Bronchial epithelial cell (primary cell): Measurements from ENCODE around the gene GTF3C1. TPM values are rescaled to one million over a fixed set of nuclear protein-coding genes. Genes with fewer than 3 reads are reported as not detected.

Source experiments
- DNase-seq: peaks from one replicate; pipeline ENCODE4 v3.0.0-alpha.2; 2010; ENCODE audit warnings: low read depth
- FAIRE-seq: peaks from 2 replicates; lab custom pipeline; 2011; peaks lifted over from hg19 to GRCh38; lab: Jason Lieb, UNC
- H3K27me3 ChIP-seq: 2 replicates; pipeline ENCODE4 v1.5.1; 2011; ENCODE audit warnings: low read length; ENCODE audit not compliant: control insufficient read depth, insufficient read depth
- H3K36me3 ChIP-seq: 2 replicates; pipeline ENCODE4 v1.5.1; 2011; ENCODE audit warnings: low read length; ENCODE audit not compliant: control insufficient read depth, insufficient read depth
- H3K4me3 ChIP-seq: 2 replicates; pipeline ENCODE4 v1.5.1; 2011; ENCODE audit warnings: mild to moderate bottlenecking, low read depth, low read length, control low read depth
- total RNA-seq: library from RNA; depleted of rRNA; stranded (reverse); fragments of >200 nt; gene quantifications from 2 replicates; pipeline ENCODE4 v1.2.1, GENCODE V29; 2014
- TF ChIP-seq, protein P1 (sequence below): IDR thresholded peaks from 2 replicates; pipeline ENCODE4 v1.5.1; 2011; ENCODE audit warnings: mild to moderate bottlenecking, moderate library complexity, low read length, control low read depth, inconsistent platforms; ENCODE audit not compliant: insufficient read depth, severe bottlenecking

GTF3C1 gene
- total RNA-seq, 1 donor from 2014 or later = 40.8 TPM

- Histone ChIP-seq H3K36me3 (peaks cover 40% of the 10 kb centered on the region), H3K27me3 (no peaks in the 10 kb centered on the region), H3K4me3 (no peak overlapping the region)
- no peak for FAIRE-seq
- TF ChIP-seq, protein P1, sequence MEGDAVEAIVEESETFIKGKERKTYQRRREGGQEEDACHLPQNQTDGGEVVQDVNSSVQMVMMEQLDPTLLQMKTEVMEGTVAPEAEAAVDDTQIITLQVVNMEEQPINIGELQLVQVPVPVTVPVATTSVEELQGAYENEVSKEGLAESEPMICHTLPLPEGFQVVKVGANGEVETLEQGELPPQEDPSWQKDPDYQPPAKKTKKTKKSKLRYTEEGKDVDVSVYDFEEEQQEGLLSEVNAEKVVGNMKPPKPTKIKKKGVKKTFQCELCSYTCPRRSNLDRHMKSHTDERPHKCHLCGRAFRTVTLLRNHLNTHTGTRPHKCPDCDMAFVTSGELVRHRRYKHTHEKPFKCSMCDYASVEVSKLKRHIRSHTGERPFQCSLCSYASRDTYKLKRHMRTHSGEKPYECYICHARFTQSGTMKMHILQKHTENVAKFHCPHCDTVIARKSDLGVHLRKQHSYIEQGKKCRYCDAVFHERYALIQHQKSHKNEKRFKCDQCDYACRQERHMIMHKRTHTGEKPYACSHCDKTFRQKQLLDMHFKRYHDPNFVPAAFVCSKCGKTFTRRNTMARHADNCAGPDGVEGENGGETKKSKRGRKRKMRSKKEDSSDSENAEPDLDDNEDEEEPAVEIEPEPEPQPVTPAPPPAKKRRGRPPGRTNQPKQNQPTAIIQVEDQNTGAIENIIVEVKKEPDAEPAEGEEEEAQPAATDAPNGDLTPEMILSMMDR = no peak
- no peak for DNase-seq
Observed at GRCh38 chr16:27498916-27499658, 50.6 kb downstream of the GTF3C1 start.

GRCh38 chr16:27498031-27498825, 51.5 kb downstream of the GTF3C1 start:
- Histone ChIP-seq H3K36me3 (peaks cover 38% of the 10 kb centered on the region), H3K27me3 (no peaks in the 10 kb centered on the region), H3K4me3 (no peak overlapping the region)
- TF ChIP-seq, protein P1 = no peak
- no peak for FAIRE-seq
- no peak for DNase-seq

- FAIRE-seq = no peak
- Histone ChIP-seq H3K27me3 (no peaks in the 10 kb centered on the region), H3K36me3 (peaks cover 29% of the 10 kb centered on the region), H3K4me3 (no peak overlapping the region)
- TF ChIP-seq, protein P1 = no peak
- no peak for DNase-seq
Observed at GRCh38 chr16:27495191-27495590, 54.5 kb downstream of the GTF3C1 start.

- Histone ChIP-seq H3K27me3 (no peaks in the 10 kb centered on the region), H3K4me3 (no peak overlapping the region), H3K36me3 (peaks cover 35% of the 10 kb centered on the region)
- TF ChIP-seq, protein P1 = no peak
- DNase-seq (no peak), FAIRE-seq (no peak)
Observed at GRCh38 chr16:27492588-27492979, 57.1 kb downstream of the GTF3C1 start.

DNA sequence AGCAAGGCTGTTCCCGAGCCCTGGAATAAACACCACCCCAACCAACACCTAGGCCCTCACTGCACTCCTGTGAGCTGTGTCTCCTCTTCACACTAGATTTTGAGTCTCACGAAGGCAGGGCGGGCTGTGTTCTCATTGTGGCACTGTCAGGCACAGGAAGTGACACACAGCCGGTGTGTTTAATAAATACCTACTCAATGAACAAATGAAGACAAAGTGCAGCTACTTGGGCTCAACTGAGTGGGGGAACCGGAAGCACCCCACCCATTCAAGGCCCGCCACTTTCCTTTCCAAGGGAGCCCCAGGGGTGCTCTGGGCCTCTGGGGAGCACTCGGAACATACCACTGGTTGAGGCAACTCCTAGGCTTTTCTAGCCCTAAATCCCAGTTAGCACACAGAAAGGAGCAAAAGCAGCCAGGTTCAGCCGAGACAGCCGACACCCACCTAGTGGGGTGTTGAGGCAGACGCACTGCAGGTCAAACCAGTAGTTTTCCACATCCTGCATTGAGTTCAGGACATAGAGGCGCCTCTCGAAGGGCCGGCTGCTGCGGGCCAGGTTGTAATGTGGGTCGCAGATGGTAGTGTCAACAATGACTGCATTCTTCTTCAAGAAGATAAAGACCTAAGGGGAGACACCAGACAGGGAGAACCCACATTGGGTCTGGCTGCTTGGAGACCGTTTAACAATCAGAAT, 57.7 kb downstream of the GTF3C1 start:
- FAIRE-seq (no peak), DNase-seq (peak; percentile 15)
- H3K27me3 ChIP-seq = no peaks in the 10 kb centered on the region
- TF ChIP-seq, protein P1 = no peak
- peaks cover 35% of the 10 kb centered on the region for H3K36me3 ChIP-seq
- no peak overlapping the region for H3K4me3 ChIP-seq
